Measurements from ENCODE around the gene TLX1. TPM values are rescaled to one million over a fixed set of nuclear protein-coding genes. Genes with fewer than 3 reads are reported as not detected.

Gene TLX1
- total and polyA plus RNA-seq, 12 donors = 0.03 to 0.74 (median 0.27) TPM; not detected in 9

GRCh38 chr10:101096378-101096777 is 34.7 kb upstream of the TLX1 start:
- ATAC-seq = no peak
- intact Hi-C loops (cut with DNase I) = loop anchor here in 4 of 10 donors (2.0 to 5.0 kb wide), 3 partner anchors 44 to 46 kb away; no protein-coding TSS in a partner anchor
- no peak overlapping the region for H3K27ac ChIP-seq

DNA sequence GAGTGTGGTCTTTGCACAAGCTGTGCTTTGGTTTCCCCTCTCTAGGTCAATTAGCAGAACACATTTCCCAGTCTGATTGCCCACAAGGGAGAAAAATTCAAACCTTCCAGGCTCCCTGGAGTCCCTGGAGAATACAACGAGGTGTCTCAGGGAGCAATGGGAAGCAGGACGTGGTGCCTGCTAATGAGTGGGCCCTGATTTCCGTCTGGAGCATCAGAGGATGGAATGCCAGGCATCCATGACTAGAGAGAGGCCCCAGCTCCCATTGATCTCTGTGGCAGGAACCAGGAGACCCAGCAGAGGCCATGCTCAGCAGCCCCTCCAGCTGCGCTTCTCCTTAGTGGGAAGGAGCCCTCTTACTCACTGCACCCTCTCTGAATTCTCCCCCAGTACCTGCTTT is 33.2 kb upstream of the TLX1 start:
- DNase-seq (no peak), ATAC-seq (no peak)
- Histone ChIP-seq H3K36me3 (no peaks in the 10 kb centered on the region), H3K4me3 (no peak overlapping the region), H3K27ac (no peak overlapping the region), H3K9me3 (no peaks in the 10 kb centered on the region), H3K4me1 (no peaks in the 10 kb centered on the region), H3K27me3 (peaks cover 0 to 96% (median 81%) of the 10 kb centered on the region in 7 donors)
- TF ChIP-seq, protein P1, sequence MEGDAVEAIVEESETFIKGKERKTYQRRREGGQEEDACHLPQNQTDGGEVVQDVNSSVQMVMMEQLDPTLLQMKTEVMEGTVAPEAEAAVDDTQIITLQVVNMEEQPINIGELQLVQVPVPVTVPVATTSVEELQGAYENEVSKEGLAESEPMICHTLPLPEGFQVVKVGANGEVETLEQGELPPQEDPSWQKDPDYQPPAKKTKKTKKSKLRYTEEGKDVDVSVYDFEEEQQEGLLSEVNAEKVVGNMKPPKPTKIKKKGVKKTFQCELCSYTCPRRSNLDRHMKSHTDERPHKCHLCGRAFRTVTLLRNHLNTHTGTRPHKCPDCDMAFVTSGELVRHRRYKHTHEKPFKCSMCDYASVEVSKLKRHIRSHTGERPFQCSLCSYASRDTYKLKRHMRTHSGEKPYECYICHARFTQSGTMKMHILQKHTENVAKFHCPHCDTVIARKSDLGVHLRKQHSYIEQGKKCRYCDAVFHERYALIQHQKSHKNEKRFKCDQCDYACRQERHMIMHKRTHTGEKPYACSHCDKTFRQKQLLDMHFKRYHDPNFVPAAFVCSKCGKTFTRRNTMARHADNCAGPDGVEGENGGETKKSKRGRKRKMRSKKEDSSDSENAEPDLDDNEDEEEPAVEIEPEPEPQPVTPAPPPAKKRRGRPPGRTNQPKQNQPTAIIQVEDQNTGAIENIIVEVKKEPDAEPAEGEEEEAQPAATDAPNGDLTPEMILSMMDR (IDR thresholded peaks at IDR 0.05) = no peak
- intact Hi-C loops (cut with DNase I) = loop anchor here in 4 of 10 donors (2.0 to 5.0 kb wide), 3 partner anchors 43 to 45 kb away; no protein-coding TSS in a partner anchor
- WGBS, 2 donors = 25 to 36% methylated on average over 4 of the region's 4 CpGs

More at GRCh38 chr10:101096378-101096777, 34.7 kb upstream of the TLX1 start:
- no peaks in the 10 kb centered on the region for H3K9me3 ChIP-seq
- no peak overlapping the region for H3K4me3 ChIP-seq
- 86 to 88% methylated on average over 4 of the region's 4 CpGs for WGBS, 2 donors
- H3K36me3 ChIP-seq = no peaks in the 10 kb centered on the region
- no peak for DNase-seq
- TF ChIP-seq, protein P1 (IDR thresholded peaks at IDR 0.05) = no peak
- no peaks in the 10 kb centered on the region for H3K4me1 ChIP-seq
- peaks cover 0 to 93% (median 83%) of the 10 kb centered on the region in 7 donors for H3K27me3 ChIP-seq

GRCh38 chr10:101099901-101100300 is 31.2 kb upstream of the TLX1 start:
- WGBS, 2 donors = 67 to 69% methylated on average over 6 of the region's 6 CpGs
- intact Hi-C loops (cut with DNase I) = loop anchor here in 2 of 10 donors (5.0 kb wide), 1 partner anchor 42 kb away; no protein-coding TSS in a partner anchor

GRCh38 chr10:101101372-101101881 is 29.7 kb upstream of the TLX1 start:
- TF ChIP-seq, protein P1 (IDR thresholded peaks at IDR 0.05) = no peak
- intact Hi-C loops (cut with DNase I) = no loop called here
- Histone ChIP-seq H3K27ac (no peak overlapping the region), H3K4me1 (no peaks in the 10 kb centered on the region), H3K9me3 (no peaks in the 10 kb centered on the region), H3K36me3 (no peaks in the 10 kb centered on the region), H3K27me3 (peaks cover 0 to 82% (median 68%) of the 10 kb centered on the region in 7 donors), H3K4me3 (no peak overlapping the region)
- WGBS, 2 donors = 71 to 76% methylated on average over 4 of the region's 4 CpGs
- ATAC-seq = no peak
- no peak for DNase-seq

More at GRCh38 chr10:101099901-101100300, 31.2 kb upstream of the TLX1 start:
- peaks cover 0 to 89% (median 74%) of the 10 kb centered on the region in 7 donors for H3K27me3 ChIP-seq
- TF ChIP-seq, protein P1 (IDR thresholded peaks at IDR 0.05) = no peak
- no peaks in the 10 kb centered on the region for H3K4me1 ChIP-seq
- H3K9me3 ChIP-seq = no peaks in the 10 kb centered on the region
- DNase-seq (no peak), ATAC-seq (no peak)
- no peak overlapping the region for H3K27ac ChIP-seq
- no peak overlapping the region for H3K4me3 ChIP-seq
- H3K36me3 ChIP-seq = no peaks in the 10 kb centered on the region

Data from heart right ventricle (tissue), 16 donors.